WTC11 (cell line): ENCODE measurements around the gene CACNA1B. TPM values are rescaled to one million over a fixed set of nuclear protein-coding genes. Genes with fewer than 3 reads are reported as not detected.

Source experiments
- ATAC-seq: fragments of 200-7000 bp; cut with Tn5 transposase; 2 replicates; pipeline ENCODE4 v1.10.0; 2021; ENCODE audit warnings: mild to moderate bottlenecking, moderate library complexity
- CTCF ChIA-PET: fragments of 300-600 bp; sonication (Branson Sonifier 250); formaldehyde crosslinking; loops from one replicate; lab custom pipeline; 2021; ENCODE audit warnings: antibody characterized with exemption; lab: Charles Lee
- POLR2A ChIA-PET: fragments of 350-600 bp; sonication (Branson Sonifier 250); formaldehyde crosslinking; loops from one replicate; lab custom pipeline; 2021; ENCODE audit warnings: antibody characterized with exemption; lab: Charles Lee
- DNase-seq: peaks from one replicate; pipeline ENCODE4 v3.0.0; 2021; ENCODE audit warnings: low spot score
- H3K27ac Mint-ChIP-seq: 2 replicates; pipeline ENCODE4 v1.8.0; 2021; ENCODE audit warnings: mixed read lengths
- H3K27me3 Mint-ChIP-seq: 2 replicates; pipeline ENCODE4 v1.8.0; 2021; ENCODE audit warnings: low read depth, mild to moderate bottlenecking, moderate library complexity, mixed read lengths
- H3K36me3 Mint-ChIP-seq: 2 replicates; pipeline ENCODE4 v1.8.0; 2021; ENCODE audit warnings: mixed read lengths
- H3K4me1 Mint-ChIP-seq: 2 replicates; pipeline ENCODE4 v1.8.0; 2022; ENCODE audit warnings: mixed read lengths
- H3K4me3 Mint-ChIP-seq: 2 replicates; pipeline ENCODE4 v1.8.0; 2021; ENCODE audit warnings: mild to moderate bottlenecking, moderate library complexity, mixed read lengths
- H3K9me3 Mint-ChIP-seq: 2 replicates; pipeline ENCODE4 v1.8.0; 2021; ENCODE audit warnings: mixed read lengths
- ATF1 ChIP-seq: sonication (generic); formaldehyde crosslinking; IDR thresholded peaks from 2 replicates; pipeline ENCODE4 v1.8.1; 2023; ENCODE audit warnings: mild to moderate bottlenecking, moderate library complexity, missing genetic modification reagents
- CREM ChIP-seq: sonication (generic); formaldehyde crosslinking; IDR thresholded peaks from 2 replicates; pipeline ENCODE4 v1.8.1; 2022; ENCODE audit warnings: mild to moderate bottlenecking, missing genetic modification reagents, moderate library complexity
- E2F5 ChIP-seq: sonication (generic); formaldehyde crosslinking; IDR thresholded peaks from 2 replicates; pipeline ENCODE4 v1.8.1; 2022; ENCODE audit warnings: mild to moderate bottlenecking, moderate library complexity, missing genetic modification reagents
- FOXP1 ChIP-seq: sonication (generic); formaldehyde crosslinking; IDR thresholded peaks from 2 replicates; pipeline ENCODE4 v1.8.0; 2022; ENCODE audit warnings: missing genetic modification reagents, mild to moderate bottlenecking, moderate library complexity, borderline replicate concordance
- HMGA2 ChIP-seq: fragments of 250-450 bp; sonication (Bioruptor Pico); IDR thresholded peaks from 2 replicates; pipeline ENCODE4 v1.4.0; 2021; ENCODE audit warnings: mild to moderate bottlenecking, moderate library complexity
- JUN ChIP-seq: sonication (generic); formaldehyde crosslinking; IDR thresholded peaks from 2 replicates; pipeline ENCODE4 v1.8.0; 2023; ENCODE audit warnings: mild to moderate bottlenecking, missing genetic modification reagents
- KAT7 ChIP-seq: sonication (generic); formaldehyde crosslinking; IDR thresholded peaks from 2 replicates; pipeline ENCODE4 v1.8.1; 2023; ENCODE audit warnings: missing genetic modification reagents, mild to moderate bottlenecking, borderline replicate concordance
- NR1H2 ChIP-seq: sonication (generic); formaldehyde crosslinking; IDR thresholded peaks from 2 replicates; pipeline ENCODE4 v1.9.0; 2021; ENCODE audit warnings: mild to moderate bottlenecking, moderate library complexity, missing genetic modification reagents
- ZBTB21 ChIP-seq: sonication (generic); formaldehyde crosslinking; IDR thresholded peaks from 2 replicates; pipeline ENCODE4 v1.8.1; 2023; ENCODE audit warnings: mild to moderate bottlenecking, missing genetic modification reagents, borderline replicate concordance
- ZMAT4 ChIP-seq: fragments of 250-450 bp; sonication (Bioruptor Pico); IDR thresholded peaks from 2 replicates; pipeline ENCODE4 v1.9.0; 2021; ENCODE audit warnings: mild to moderate bottlenecking
- ZNF219 ChIP-seq: sonication (generic); formaldehyde crosslinking; IDR thresholded peaks from 2 replicates; pipeline ENCODE4 v1.8.0; 2023; ENCODE audit warnings: missing genetic modification reagents, mild to moderate bottlenecking, borderline replicate concordance
- ZNF416 ChIP-seq: fragments of 250-450 bp; sonication (Bioruptor Pico); IDR thresholded peaks from 2 replicates; pipeline ENCODE4 v1.9.0; 2021; ENCODE audit warnings: mild to moderate bottlenecking, inconsistent platforms
- ZNF512 ChIP-seq: sonication (generic); formaldehyde crosslinking; IDR thresholded peaks from 2 replicates; pipeline ENCODE4 v1.8.1; 2022; ENCODE audit warnings: missing genetic modification reagents, borderline replicate concordance
- ZNF671 ChIP-seq: fragments of 250-450 bp; sonication (Bioruptor Pico); IDR thresholded peaks from 2 replicates; pipeline ENCODE4 v1.8.0; 2021; ENCODE audit warnings: mild to moderate bottlenecking
- total RNA-seq: library from RNA; stranded (reverse); gene quantifications from 3 replicates; pipeline ENCODE4 v1.2.3, GENCODE V29; 2021
- TF ChIP-seq, protein P1 (sequence below): sonication (generic); formaldehyde crosslinking; IDR thresholded peaks from 2 replicates; pipeline ENCODE4 v1.8.0; 2022; ENCODE audit warnings: mild to moderate bottlenecking, missing genetic modification reagents
- TF ChIP-seq, protein P2 (sequence below): fragments of 250-450 bp; sonication (Bioruptor Pico); IDR thresholded peaks from 2 replicates; pipeline ENCODE4 v1.9.0; 2021; ENCODE audit warnings: moderate library complexity, mild to moderate bottlenecking, inconsistent platforms, borderline replicate concordance
- TF ChIP-seq, protein P3 (sequence below): fragments of 250-450 bp; sonication (Bioruptor Pico); IDR thresholded peaks from 2 replicates; pipeline ENCODE4 v1.8.0; 2021; ENCODE audit warnings: mild to moderate bottlenecking
- TF ChIP-seq, protein P4 (sequence below): fragments of 250-450 bp; sonication (Bioruptor Pico); IDR thresholded peaks from 2 replicates; pipeline ENCODE4 v2.1.2; 2022; ENCODE audit warnings: mild to moderate bottlenecking, moderate library complexity
- TF ChIP-seq, protein P5 (sequence below): sonication (generic); formaldehyde crosslinking; IDR thresholded peaks from 2 replicates; pipeline ENCODE4 v1.8.1; 2023; ENCODE audit warnings: mild to moderate bottlenecking, missing genetic modification reagents, borderline replicate concordance
- TF ChIP-seq, protein P6 (sequence below): sonication (generic); formaldehyde crosslinking; IDR thresholded peaks from 2 replicates; pipeline ENCODE4 v1.8.0; 2022; ENCODE audit warnings: mild to moderate bottlenecking, missing genetic modification reagents

The CACNA1B gene
- total RNA-seq, 1 experiment from 2014 or later: 8.4 TPM

DNA sequence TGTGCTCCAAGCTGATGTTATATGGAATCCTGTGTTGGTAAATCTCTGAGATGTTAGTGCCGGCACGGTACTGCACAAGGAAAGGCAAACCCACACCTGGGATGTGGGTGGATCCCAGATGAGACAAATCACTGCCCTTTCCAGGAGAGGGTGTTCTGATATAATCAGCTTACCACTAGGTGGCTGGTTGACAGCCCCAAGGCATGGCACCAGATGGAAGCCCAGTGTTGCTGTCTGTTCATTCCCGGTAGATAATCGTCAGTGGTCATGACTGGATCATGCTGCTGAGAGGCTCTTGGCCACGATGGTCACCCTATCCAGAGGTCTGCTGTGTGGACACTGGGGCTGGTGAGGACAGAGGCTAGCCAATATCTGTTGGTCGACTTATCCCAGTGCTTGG, 184.0 kb downstream of the CACNA1B start:
- no peak overlapping the region for H3K27ac Mint-ChIP-seq
- no peak for TF ChIP-seq ZNF219 (CRISPR knock-in tag)
- H3K36me3 Mint-ChIP-seq: peaks cover 54% of the 10 kb centered on the region
- H3K4me1 Mint-ChIP-seq: peaks cover 15% of the 10 kb centered on the region
- POLR2A ChIA-PET: no interaction called here
- DNase-seq (no peak), ATAC-seq (peak; percentile 59)
- H3K4me3 Mint-ChIP-seq: no peak overlapping the region
- no peaks in the 10 kb centered on the region for H3K27me3 Mint-ChIP-seq
- no peaks in the 10 kb centered on the region for H3K9me3 Mint-ChIP-seq
- CTCF ChIA-PET: interaction anchor here (0.5 to 0.7 kb wide), 2 partner anchors 9 to 32 kb away, joined by 3 read pairs; no protein-coding TSS in a partner anchor

- no peak overlapping the region for H3K27ac Mint-ChIP-seq
- H3K36me3 Mint-ChIP-seq: peaks cover 52% of the 10 kb centered on the region
- H3K27me3 Mint-ChIP-seq: no peaks in the 10 kb centered on the region
- H3K4me1 Mint-ChIP-seq: peaks cover 15% of the 10 kb centered on the region
- no peaks in the 10 kb centered on the region for H3K9me3 Mint-ChIP-seq
- TF ChIP-seq ZNF671 (CRISPR knock-in tag): no peak
- TF ChIP-seq E2F5: no peak
- TF ChIP-seq ATF1: no peak
- TF ChIP-seq FOXP1 (CRISPR knock-in tag): no peak
- TF ChIP-seq ZMAT4 (CRISPR knock-in tag): no peak
- TF ChIP-seq ZNF512 (CRISPR knock-in tag): no peak
- TF ChIP-seq JUN: no peak
- TF ChIP-seq, protein P1, sequence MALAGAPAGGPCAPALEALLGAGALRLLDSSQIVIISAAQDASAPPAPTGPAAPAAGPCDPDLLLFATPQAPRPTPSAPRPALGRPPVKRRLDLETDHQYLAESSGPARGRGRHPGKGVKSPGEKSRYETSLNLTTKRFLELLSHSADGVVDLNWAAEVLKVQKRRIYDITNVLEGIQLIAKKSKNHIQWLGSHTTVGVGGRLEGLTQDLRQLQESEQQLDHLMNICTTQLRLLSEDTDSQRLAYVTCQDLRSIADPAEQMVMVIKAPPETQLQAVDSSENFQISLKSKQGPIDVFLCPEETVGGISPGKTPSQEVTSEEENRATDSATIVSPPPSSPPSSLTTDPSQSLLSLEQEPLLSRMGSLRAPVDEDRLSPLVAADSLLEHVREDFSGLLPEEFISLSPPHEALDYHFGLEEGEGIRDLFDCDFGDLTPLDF: no peak
- TF ChIP-seq, protein P2, sequence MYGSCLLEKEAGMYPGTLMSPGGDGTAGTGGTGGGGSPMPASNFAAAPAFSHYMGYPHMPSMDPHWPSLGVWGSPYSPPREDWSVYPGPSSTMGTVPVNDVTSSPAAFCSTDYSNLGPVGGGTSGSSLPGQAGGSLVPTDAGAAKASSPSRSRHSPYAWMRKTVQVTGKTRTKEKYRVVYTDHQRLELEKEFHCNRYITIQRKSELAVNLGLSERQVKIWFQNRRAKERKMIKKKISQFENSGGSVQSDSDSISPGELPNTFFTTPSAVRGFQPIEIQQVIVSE: no peak
- ChIA-PET CTCF (no interaction called here), POLR2A (no interaction called here)
- no peak overlapping the region for H3K4me3 Mint-ChIP-seq
- DNase-seq (no peak), ATAC-seq (no peak)
Measured at GRCh38 chr9:138062196-138062595, 184.6 kb downstream of the CACNA1B start.

GRCh38 chr9:138063033-138063432, 185.5 kb downstream of the CACNA1B start:
- Mint-ChIP-seq H3K27me3 (no peaks in the 10 kb centered on the region), H3K9me3 (no peaks in the 10 kb centered on the region), H3K27ac (no peak overlapping the region), H3K4me3 (no peak overlapping the region), H3K4me1 (peaks cover 18% of the 10 kb centered on the region), H3K36me3 (peaks cover 45% of the 10 kb centered on the region)
- ATAC-seq (no peak), DNase-seq (no peak)
- ChIA-PET CTCF (no interaction called here), POLR2A (no interaction called here)
- TF ChIP-seq HMGA2 (CRISPR knock-in tag) (no peak), NR1H2 (CRISPR knock-in tag) (no peak), KAT7 (CRISPR knock-in tag) (no peak), FOXP1 (CRISPR knock-in tag) (no peak), ZNF416 (CRISPR knock-in tag) (no peak), ZBTB21 (no peak), CREM (CRISPR knock-in tag) (no peak)
- TF ChIP-seq, protein P3, sequence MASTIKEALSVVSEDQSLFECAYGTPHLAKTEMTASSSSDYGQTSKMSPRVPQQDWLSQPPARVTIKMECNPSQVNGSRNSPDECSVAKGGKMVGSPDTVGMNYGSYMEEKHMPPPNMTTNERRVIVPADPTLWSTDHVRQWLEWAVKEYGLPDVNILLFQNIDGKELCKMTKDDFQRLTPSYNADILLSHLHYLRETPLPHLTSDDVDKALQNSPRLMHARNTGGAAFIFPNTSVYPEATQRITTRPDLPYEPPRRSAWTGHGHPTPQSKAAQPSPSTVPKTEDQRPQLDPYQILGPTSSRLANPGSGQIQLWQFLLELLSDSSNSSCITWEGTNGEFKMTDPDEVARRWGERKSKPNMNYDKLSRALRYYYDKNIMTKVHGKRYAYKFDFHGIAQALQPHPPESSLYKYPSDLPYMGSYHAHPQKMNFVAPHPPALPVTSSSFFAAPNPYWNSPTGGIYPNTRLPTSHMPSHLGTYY: no peak
- TF ChIP-seq, protein P4, sequence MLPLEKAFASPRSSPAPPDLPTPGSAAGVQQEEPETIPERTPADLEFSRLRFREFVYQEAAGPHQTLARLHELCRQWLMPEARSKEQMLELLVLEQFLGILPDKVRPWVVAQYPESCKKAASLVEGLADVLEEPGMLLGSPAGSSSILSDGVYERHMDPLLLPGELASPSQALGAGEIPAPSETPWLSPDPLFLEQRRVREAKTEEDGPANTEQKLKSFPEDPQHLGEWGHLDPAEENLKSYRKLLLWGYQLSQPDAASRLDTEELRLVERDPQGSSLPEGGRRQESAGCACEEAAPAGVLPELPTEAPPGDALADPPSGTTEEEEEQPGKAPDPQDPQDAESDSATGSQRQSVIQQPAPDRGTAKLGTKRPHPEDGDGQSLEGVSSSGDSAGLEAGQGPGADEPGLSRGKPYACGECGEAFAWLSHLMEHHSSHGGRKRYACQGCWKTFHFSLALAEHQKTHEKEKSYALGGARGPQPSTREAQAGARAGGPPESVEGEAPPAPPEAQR (CRISPR knock-in tag): no peak
- TF ChIP-seq, protein P5, sequence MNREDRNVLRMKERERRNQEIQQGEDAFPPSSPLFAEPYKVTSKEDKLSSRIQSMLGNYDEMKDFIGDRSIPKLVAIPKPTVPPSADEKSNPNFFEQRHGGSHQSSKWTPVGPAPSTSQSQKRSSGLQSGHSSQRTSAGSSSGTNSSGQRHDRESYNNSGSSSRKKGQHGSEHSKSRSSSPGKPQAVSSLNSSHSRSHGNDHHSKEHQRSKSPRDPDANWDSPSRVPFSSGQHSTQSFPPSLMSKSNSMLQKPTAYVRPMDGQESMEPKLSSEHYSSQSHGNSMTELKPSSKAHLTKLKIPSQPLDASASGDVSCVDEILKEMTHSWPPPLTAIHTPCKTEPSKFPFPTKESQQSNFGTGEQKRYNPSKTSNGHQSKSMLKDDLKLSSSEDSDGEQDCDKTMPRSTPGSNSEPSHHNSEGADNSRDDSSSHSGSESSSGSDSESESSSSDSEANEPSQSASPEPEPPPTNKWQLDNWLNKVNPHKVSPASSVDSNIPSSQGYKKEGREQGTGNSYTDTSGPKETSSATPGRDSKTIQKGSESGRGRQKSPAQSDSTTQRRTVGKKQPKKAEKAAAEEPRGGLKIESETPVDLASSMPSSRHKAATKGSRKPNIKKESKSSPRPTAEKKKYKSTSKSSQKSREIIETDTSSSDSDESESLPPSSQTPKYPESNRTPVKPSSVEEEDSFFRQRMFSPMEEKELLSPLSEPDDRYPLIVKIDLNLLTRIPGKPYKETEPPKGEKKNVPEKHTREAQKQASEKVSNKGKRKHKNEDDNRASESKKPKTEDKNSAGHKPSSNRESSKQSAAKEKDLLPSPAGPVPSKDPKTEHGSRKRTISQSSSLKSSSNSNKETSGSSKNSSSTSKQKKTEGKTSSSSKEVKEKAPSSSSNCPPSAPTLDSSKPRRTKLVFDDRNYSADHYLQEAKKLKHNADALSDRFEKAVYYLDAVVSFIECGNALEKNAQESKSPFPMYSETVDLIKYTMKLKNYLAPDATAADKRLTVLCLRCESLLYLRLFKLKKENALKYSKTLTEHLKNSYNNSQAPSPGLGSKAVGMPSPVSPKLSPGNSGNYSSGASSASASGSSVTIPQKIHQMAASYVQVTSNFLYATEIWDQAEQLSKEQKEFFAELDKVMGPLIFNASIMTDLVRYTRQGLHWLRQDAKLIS (CRISPR knock-in tag): no peak
- TF ChIP-seq, protein P6, sequence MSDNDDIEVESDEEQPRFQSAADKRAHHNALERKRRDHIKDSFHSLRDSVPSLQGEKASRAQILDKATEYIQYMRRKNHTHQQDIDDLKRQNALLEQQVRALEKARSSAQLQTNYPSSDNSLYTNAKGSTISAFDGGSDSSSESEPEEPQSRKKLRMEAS (CRISPR knock-in tag): no peak
